ENCODE data around the gene PAPPA2.

DNA sequence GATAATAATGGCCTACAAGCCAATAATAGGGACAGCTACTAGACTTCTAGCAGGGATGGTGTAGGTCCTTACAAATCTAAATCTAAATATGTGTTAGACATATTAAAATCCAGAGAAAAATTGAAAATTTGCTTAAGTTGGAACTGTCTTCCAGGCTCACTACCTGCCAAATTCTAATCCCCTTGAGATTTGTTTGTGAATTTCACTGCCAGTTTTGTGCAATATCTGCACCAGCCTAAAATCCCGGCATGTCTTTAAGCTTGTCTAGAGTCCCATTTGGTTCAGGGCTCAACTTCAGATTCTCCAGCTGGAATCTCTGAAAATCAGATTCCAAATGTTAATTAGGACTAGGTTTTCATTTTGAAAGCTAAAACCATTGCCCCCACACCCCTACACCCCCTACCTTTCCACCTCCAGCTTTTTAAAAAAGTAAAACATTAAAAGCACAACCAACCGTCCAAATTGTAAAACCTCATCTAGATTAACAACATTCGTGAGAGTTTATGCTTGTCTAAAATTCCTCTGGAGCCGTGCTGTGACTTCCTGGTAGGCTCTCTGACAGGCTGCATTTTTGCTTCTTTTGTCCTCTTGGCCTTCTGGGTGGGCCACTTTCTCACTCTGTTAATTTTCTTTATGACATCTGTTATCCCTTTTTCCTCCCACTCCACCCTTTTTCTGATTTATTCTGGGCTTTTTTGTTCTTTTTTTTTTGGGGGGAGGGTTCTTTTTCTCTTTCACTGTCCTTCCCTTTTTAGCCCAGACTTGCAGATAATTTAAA is 348.7 kb downstream of the PAPPA2 start:
- no peak for TF ChIP-seq RAD21 (IDR thresholded peaks at IDR 0.05; ENCODE audit: low read depth)
- TF ChIP-seq, protein P1, sequence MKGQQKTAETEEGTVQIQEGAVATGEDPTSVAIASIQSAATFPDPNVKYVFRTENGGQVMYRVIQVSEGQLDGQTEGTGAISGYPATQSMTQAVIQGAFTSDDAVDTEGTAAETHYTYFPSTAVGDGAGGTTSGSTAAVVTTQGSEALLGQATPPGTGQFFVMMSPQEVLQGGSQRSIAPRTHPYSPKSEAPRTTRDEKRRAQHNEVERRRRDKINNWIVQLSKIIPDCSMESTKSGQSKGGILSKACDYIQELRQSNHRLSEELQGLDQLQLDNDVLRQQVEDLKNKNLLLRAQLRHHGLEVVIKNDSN (IDR thresholded peaks at IDR 0.05), result no peak
- TF ChIP-seq YY1 (IDR thresholded peaks at IDR 0.05; ENCODE audit: low read depth), result no peak
- TF ChIP-seq, protein P2, sequence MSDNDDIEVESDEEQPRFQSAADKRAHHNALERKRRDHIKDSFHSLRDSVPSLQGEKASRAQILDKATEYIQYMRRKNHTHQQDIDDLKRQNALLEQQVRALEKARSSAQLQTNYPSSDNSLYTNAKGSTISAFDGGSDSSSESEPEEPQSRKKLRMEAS (IDR thresholded peaks at IDR 0.05), result no peak
- no peak for TF ChIP-seq CEBPB (IDR thresholded peaks at IDR 0.05)
- no peak for TF ChIP-seq TAF1 (IDR thresholded peaks at IDR 0.05; ENCODE audit: low read depth)

Measured in Ishikawa (cell line).